G401 (cell line): Measurements from ENCODE around the gene CNGA1. TPM values are rescaled to one million over a fixed set of nuclear protein-coding genes. Genes with fewer than 3 reads are reported as not detected.
"Not testable (repeated sequence)": the region's sequence is repeated elsewhere in the genome, so short reads cannot be mapped to it uniquely, and the experiment has no call there.

Source experiments
- DNase-seq: peaks from one replicate; pipeline ENCODE4 v3.0.0-alpha.2; 2015; ENCODE audit warnings: low spot score
- in situ Hi-C: cut with HindIII; loops from 2 replicates; pipeline ENCODE4 v1.10.0; 2016; ENCODE audit warnings: low sequenced_read_pairs, mixed read lengths
- total RNA-seq: library from RNA; depleted of rRNA; stranded (reverse); fragments of >200 nt; shearing (Covaris generic); gene quantifications from 2 replicates; pipeline ENCODE4 v1.2.3, GENCODE V29; 2014

Gene CNGA1
- total RNA-seq, 1 experiment from 2014 or later: not detected

GRCh38 chr4:48032721-48033120 lies 16.2 kb upstream of the CNGA1 start:
- in situ Hi-C loops: no loop called here
- no peak for DNase-seq

GRCh38 chr4:48031802-48032525 lies 15.5 kb upstream of the CNGA1 start:
- in situ Hi-C loops: no loop called here
- no peak for DNase-seq

DNA sequence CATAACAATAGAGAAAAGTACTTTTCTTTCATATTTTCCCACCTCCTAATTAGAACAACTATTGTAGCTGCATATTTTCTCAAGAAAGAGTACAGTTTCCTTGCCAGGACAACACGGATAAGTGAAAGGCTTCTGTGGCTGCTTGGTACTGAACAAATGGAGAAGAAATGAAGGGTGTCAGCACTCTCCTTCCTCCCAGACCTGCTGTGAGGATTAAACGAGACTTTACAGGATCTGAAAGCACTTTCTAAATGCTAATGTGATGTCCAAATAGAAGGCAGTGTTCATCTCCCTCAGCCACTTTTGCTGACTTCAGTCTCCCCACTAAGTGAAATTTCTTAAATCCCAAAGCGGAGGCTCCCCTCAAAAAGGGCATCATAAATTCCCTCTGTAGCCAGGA lies 14.0 kb upstream of the CNGA1 start:
- in situ Hi-C loops: no loop called here
- no peak for DNase-seq

DNA sequence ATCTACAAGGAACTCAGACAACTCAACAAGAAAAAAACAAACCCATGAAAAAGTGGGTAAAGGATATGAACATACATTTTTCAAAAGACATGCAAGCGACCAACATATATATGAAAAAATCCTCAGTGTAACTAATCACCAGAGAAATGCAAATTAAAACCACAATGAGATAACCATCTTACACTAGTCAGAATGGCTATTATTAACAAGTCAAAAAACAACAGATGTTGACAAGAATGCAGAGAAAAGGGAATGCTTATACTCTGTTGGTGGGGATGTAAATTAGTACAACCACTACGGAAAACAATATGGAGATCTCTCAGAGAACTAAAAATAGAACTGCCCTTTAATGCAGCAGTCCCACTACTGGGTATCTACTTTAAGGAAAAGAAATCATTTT lies 12.2 kb upstream of the CNGA1 start:
- in situ Hi-C loops: no loop called here
- no peak for DNase-seq

DNA sequence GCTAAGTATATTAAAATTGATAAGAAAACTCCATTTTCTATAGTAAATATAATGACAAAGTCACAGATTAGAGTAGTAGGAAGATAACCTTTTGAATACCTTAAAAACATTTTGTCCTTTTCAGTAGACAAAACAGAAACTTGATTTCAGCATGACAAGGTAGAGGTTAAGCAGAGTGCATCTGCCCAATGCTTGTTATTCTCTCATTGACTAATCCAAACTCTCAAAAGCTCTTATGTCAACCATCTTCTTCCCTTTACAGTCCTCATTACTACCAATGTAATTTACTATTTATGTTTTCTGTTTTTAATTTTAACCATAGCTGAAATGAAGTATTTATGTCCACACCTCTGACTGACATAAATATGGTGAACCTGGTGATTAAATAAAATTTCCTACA lies 11.2 kb upstream of the CNGA1 start:
- in situ Hi-C loops: no loop called here
- no peak for DNase-seq

DNA sequence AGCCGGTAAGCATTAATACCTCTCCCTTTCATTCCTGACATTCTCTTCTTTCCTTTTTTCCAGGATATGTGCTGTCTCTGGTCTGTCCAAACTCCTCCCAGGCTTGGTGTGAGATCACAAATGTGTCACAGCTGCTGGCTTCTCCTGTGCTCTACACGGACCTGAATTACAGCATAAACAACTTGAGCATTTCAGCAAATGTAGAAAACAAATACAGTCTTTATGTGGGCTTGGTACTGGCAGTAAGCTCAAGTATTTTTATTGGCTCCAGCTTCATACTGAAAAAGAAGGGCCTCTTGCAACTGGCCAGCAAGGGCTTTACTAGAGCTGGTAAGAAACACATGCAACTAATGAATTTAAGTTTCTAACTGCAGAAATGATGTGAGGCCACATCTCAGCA lies 8.5 kb upstream of the CNGA1 start:
- in situ Hi-C loops: no loop called here

DNA sequence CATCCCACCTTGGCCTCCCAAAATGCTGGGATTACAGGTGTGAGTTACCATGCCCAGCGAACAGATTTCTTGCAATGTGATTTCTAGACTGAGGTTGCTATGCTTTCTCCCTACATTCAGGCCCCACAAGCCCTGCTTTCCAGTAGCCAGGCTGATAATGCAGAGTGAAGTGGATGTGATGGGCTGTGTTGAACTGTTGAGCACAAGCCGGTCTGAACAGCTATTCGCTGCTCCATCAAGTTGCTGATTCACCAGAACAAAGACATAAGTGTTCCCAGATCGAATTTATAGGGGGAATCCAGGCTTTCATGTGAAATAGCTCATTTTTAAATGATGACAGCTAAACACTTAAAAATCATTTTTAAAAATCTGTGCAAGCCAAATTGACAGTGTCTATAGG lies 8.0 kb upstream of the CNGA1 start:
- no peak for DNase-seq
- in situ Hi-C loops: no loop called here

More for the DNA sequence above, 8.5 kb upstream of the CNGA1 start:
- no peak for DNase-seq

- in situ Hi-C loops: no loop called here
Measured at GRCh38 chr4:48022192-48022799, 5.8 kb upstream of the CNGA1 start.

GRCh38 chr4:48021100-48021499 lies 4.6 kb upstream of the CNGA1 start:
- no peak for DNase-seq
- in situ Hi-C loops: no loop called here

More at GRCh38 chr4:48022192-48022799, 5.8 kb upstream of the CNGA1 start:
- DNase-seq: no peak

DNA sequence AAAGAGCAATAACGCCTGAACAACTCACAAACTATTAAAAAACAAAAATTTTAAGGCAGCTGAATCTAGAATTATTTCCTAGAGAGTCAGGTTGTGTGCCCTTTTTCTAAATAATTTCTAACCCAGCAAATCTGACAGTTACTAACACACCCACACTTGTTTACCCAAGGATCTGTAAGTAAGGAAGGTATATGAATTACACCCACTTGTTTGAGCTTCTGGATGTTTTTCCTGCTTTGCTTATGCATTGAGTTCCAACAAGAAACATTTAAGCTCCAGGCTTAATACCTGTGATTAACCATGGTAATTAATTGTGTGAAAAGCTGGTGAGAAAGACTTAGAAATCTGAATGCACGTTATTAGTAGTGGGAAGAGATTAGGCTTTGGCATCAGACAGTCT lies 1.6 kb upstream of the CNGA1 start:
- in situ Hi-C loops: no loop called here

DNA sequence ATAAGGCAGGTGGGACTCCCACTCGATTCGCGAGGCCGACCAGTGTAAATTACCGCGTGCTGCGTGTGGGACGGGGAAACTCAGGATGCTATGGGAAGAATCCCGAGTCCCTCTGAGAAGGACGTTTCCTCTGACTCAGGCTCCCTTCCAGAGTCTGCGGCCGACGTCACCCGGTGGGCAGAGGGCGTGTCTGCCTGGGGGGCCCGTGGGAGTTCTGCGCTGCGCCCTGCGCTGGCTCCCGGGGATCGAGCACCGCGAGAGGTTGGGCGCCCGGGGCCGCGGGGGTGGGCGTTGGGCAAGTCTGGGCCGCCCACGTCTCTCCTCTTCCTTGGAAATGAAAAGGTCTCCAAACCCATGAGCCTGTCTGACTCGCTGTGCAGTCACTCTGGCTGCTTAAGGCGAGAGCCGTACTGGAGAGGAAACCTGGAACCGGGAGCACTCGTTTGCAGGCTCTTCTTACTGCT lies 659 bp upstream of the CNGA1 start:
- in situ Hi-C loops: no loop called here
- peak; percentile 29 for DNase-seq

More for the DNA sequence above, 1.6 kb upstream of the CNGA1 start:
- DNase-seq: no peak

GRCh38 chr4:48015678-48016077 lies 803 bp downstream of the CNGA1 start:
- in situ Hi-C loops: no loop called here
- no peak for DNase-seq

GRCh38 chr4:48015216-48015615 lies 1.3 kb downstream of the CNGA1 start:
- no peak for DNase-seq
- in situ Hi-C loops: no loop called here

- no peak for DNase-seq
- in situ Hi-C loops: no loop called here
Measured at GRCh38 chr4:48012824-48013223, 3.7 kb downstream of the CNGA1 start.

DNA sequence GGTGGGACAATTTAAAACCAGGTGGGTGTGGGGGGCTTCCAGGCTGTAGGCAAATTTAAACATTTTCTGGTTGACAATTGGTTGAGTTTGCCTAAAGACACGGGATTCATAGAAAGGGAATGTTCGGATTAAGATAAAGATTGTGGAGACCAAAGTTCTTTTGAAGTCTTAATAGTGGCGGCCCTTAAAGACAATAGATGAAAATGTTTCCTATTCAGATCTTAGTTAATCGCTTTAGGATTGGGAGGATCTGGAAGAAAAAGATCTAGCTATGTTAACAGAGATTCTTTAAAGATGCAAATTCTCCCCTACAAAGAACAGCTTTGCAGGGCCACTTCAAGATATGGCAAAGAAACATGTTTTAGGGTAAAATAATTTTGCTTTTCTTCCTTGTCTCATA lies 4.8 kb downstream of the CNGA1 start:
- in situ Hi-C loops: no loop called here
- DNase-seq: no peak

DNA sequence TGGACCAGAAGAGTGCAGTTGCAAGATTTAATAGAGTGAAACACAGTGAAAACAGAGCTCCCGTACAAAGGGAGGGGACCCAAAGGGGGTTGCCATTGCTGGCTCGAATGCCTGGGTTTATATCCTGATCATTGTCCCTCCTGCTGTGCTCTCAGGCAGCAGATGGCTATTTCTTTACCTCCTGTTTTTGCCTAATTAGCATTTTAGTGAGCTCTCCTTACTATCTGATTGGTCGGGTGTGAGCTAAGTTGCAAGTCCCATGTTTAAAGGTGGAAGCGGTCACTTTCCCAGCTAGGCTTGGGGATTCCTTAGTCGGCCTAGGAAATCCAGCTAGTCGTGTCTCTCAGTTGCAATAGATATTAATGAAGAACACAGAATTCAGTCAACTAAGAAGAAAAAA lies 5.6 kb downstream of the CNGA1 start:
- DNase-seq, in situ Hi-C loops: not testable (repeated sequence)

- in situ Hi-C loops: no loop called here
- no peak for DNase-seq
Measured at GRCh38 chr4:48008021-48008596, 8.4 kb downstream of the CNGA1 start.

- DNase-seq: no peak
- in situ Hi-C loops: no loop called here
Measured at GRCh38 chr4:48005781-48006180, 10.7 kb downstream of the CNGA1 start.

DNA sequence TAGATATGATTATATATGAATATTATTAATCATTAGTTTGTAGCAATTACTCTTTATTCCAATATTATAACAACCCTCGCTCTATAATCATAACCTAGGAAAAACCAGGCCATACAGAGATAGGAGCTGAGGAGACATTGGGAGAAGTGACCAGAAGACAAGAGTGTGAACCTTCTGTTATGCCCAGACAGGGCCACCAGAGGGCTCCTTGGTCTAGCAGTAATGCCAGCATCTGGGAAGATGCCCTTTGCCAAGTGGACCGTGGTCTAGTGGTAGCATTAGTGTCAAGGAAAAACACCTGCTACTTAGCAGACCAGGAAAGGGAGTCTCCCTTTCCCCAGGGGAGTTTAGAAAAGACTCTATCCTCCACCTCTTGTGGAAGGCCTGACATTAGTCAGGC lies 12.9 kb downstream of the CNGA1 start:
- in situ Hi-C loops: not testable (repeated sequence)

DNA sequence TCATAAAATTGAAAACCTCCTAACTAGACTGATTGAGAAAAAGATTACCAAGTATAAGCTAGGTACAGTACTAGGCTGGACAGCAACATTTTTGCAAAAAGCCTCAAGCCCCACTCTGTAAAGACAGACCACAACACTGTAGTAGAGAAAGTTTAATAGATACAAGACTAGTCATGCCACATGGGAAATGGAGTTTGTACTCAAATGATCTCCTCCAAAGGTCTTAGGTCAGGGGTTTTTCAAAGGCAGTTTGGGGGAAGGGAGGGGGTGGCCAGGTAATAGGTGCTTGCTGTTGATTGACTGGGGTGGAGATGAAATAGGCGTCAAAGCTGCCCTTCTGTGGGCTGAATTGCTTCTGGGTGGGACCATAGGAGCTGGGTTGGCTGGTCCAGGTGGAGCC lies 14.2 kb downstream of the CNGA1 start:
- in situ Hi-C loops: no loop called here
- no peak for DNase-seq

More for the DNA sequence above, 12.9 kb downstream of the CNGA1 start:
- DNase-seq: not testable (repeated sequence)
